Activated CD4-positive, alpha-beta T cell treated with anti-CD3 and anti-CD28 coated beads, Interleukin-2, Interleukin-6, amounts not matched to agents 100 ng/mL and 50 ng/mL, durations not matched to agents 16 hours and 8 hours (primary cell): ENCODE data around the gene TAF3.

Source experiments
- DNase-seq: peaks from one replicate; pipeline ENCODE4 v3.0.0-alpha.2; 2020

Gene TAF3

DNA sequence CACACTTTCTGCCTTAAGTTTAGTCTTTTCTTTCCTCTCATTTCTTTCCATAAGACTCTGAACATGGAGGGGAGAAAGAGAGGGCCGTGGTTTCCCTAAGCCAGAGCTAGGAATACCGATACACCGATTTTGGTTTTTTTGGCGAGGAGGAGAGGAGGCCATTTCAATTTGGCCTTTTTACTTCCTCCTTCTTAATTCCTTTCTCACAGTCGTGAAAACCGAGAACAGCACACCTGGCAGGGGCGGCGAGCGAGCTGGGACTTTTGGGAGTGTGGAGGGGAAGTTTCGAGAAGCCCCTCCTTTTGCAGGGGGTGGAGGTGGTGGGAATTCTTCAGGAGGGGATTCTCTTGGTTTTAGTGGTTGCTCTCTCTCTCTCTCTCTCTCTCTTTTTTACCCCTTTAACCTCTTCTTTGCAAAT is 242.4 kb downstream of the TAF3 start:
- no peak for DNase-seq

DNA sequence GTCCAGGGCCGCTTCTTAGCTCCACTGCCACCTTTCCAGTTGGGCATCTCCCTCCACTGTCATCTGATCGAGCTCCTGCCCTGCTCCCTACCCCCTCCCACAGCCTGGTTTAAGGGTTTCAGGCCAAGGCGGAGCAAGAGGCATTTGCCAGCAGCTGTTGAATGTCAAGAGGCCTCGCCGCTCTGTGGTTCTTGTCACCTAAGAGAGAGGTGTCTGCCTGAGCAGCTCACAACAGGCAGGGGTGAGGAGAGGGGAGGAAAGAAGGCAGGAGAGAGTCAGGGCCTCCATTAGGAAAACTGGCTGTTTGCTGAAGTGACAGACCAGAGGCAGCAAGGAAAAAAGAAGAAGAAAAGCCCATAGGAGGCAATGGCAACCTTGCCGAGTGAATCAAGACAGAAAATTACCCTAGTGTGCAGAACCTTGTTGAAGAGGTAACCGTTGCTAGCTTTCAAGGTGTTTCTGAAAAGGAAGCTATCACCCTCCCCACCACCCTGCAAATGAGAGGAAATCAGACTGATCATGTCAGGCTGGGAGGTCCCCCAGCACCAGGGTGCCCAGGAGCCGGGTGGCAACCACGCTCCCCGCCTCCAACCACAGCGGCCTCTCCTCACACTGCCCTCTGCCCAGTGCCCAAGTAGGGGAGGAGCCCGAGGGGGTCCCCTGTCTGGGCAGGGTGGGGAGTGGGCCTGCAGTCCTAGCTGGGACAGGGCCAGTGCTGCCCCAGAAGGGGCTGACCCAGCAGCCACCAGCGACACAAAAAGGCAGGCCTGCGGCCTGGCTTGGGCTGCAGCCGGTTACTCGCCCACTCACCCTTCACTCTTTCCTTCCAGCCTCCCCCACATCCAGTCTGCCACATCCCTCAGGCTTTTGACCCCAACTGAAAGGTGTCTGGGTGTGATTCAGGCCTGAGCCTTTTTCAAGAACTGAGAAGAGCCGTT is 243.2 kb downstream of the TAF3 start:
- peak; percentile 72 for DNase-seq

DNA sequence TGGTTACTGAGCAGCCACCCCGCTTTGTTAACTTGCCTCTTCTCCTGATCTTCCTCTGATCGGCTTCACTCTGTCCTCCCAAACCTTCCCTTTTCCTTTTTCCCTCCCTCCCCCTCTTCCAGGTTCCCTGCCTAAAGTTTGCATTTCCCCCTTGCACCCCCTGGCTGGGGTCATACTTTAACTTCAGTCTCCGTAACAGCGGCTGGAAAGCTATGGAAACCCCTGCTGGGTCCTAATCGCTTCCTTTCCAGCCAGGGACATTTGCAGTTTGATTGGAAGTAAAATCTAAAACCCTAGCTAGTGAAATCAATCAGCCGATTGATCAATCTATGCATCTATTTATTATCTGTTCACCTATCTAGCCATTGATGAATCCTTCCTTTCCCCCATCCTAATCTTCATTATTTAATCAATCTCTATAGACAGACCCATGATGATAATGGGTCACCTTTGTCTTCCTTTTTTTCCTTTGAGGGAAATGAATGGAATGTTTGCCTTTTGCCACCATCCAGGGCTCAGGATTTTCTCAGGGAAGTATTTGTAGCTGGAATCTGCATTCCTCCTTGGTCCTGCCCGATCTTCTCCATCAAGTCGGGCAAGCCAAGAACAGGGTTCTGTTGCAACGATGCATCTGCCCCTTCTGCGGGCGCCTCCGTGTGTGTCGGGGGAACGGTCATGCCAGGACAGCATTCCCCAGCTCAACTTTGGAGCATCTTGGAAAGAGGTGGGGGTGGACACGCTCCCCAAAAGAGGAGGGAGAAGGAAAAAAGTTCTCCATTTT is 245.0 kb downstream of the TAF3 start:
- no peak for DNase-seq

DNA sequence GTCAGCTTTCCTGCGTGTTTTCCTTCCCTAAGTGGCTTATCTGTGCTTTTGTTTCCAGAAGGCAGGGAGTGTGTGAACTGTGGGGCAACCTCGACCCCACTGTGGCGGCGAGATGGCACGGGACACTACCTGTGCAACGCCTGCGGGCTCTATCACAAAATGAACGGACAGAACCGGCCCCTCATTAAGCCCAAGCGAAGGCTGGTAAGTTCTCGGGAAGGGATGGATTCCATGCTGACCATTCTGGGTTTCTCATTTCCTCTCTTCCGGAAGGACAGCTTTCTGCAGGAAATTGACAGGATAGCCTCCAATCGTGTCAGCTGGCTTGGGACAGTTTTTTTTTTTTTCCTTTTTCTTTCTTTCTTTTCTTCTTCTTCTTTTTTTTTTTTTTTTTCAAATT is 245.6 kb downstream of the TAF3 start:
- no peak for DNase-seq

DNA sequence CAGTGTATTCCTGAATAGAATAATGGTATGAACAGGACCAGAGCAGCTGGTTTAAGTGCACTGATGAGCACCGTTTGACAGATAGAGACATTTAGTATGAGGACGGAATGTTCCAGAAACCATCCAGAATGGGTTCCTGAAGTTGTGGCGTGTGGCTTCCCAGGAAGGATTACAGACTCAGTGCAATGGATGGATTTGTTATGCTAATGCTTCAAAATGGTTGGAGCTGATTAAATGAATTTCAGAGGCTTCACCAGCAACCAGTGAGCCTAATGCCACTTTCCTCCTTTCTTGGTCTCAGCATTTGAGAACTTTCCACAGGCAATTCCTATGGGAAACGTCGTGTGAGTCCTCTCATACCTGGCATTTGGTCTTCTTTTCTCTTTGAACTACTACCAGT is 246.1 kb downstream of the TAF3 start:
- DNase-seq, result no peak

DNA sequence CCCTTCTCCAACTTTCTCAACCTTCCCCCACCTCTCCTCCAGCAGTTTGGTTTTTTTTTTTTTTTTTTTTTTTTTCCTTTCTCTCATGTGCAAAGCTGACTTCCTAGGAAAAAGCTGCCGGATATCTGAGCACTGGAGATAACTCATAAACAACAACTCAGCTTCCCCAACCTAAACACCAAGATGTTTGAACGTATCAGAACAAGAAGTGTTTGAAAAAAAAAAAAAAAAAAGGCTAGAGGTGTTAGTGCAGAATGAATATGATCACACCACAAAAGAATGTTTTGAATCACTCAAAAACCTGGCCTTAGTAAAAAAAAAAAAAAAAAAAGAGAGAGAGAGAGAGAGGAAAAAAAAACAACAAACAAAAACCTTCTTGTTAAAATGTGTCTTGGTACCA is 247.3 kb downstream of the TAF3 start:
- peak; percentile 66 for DNase-seq

DNA sequence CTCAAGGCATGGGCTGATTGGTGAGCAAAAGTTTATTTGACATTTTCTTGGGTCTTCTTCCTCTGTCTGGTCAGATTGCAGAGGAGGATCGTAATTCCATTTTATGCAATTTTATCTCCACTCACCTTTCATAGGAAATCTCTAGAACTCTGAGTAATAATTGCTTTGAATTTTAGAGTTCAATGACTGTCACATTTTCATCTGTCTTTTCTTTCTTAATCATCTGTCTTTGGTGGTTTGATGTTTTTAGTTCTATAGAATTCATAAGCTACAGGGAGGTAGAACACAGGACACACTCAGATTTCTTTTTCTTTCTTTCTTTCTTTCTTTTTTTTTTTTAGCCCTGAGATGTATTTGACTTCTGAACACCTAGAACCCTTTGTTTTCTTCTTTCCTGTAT is 247.8 kb downstream of the TAF3 start:
- peak; percentile 39 for DNase-seq
